Measurements from ENCODE around the gene SPIRE2.

GRCh38 chr16:89918453-89919347, 90.4 kb downstream of the SPIRE2 start, which contains the start of gene MC1R:
- TF ChIP-seq CTCF (conservative IDR thresholded peaks at IDR 0.05 in 1 of 2, IDR thresholded peaks at IDR 0.05 in 1 of 2; ENCODE audit: low read depth in 1 of 2, low read length in 2 of 2) (peak; percentile 33 to 61), EZH2 (IDR thresholded peaks at IDR 0.05; ENCODE audit: low read length, missing control alignments) (no peak)

Measured in fibroblast of lung (primary cell).